Colonic mucosa (tissue), 4 donors: Measurements from ENCODE around the gene SLC31A2. TPM values are rescaled to one million over a fixed set of nuclear protein-coding genes. Genes with fewer than 3 reads are reported as not detected.
"Not testable (repeated sequence)": the region's sequence is repeated elsewhere in the genome, so short reads cannot be mapped to it uniquely, and the experiment has no call there.

Source experiments
- DNase-seq: peaks from one replicate; pipeline ENCODE4 v3.0.0-alpha.2; 2020
- H3K27ac ChIP-seq: fragments of 200-600 bp; one replicate; pipeline ENCODE4 v1.8.0; 2021
- H3K27me3 ChIP-seq: fragments of 200-600 bp; one replicate; pipeline ENCODE4 v1.8.0; 2021
- H3K36me3 ChIP-seq: fragments of 200-600 bp; one replicate; pipeline ENCODE4 v1.8.0; 2021
- H3K4me1 ChIP-seq: fragments of 200-600 bp; one replicate; pipeline ENCODE4 v1.8.0; 2021; ENCODE audit warnings: mild to moderate bottlenecking
- H3K4me3 ChIP-seq: fragments of 200-600 bp; one replicate; pipeline ENCODE4 v1.8.0; 2021
- H3K9ac ChIP-seq, 2 donors: one replicate each; pipeline ENCODE4 v1.7.0; 2013; ENCODE audit warnings: control low read depth in 2 of 2, low read depth in 2 of 2, low read length in 2 of 2
- H3K9me3 ChIP-seq: fragments of 200-600 bp; one replicate; pipeline ENCODE4 v1.8.0; 2021
- CTCF ChIP-seq: fragments of 200-600 bp; IDR thresholded peaks from one replicate; pipeline ENCODE4 v1.8.0; 2022; ENCODE audit warnings: antibody characterized with exemption, mild to moderate bottlenecking
- intact Hi-C: fragments of 100-400 bp; cut with DNase I; formaldehyde crosslinking; loops from one replicate; pipeline ENCODE4 v1.14.1; 2022
- total RNA-seq, 2 donors: library from RNA; stranded (reverse); fragmentation: NEBNext Ultra II Directional in 1 of 2; extraction: Animal tissue kit (Norgen Biotek cat#: 25700) in 1 of 2; gene quantifications; one replicate each; pipeline ENCODE4 v1.2.1, GENCODE V29; 2021
- donor health status: healthy.
- donor health status: DM: no; HTN: no; CAD: no.
- donor health status: DM: no; HTN: no; CAD: no.

Gene SLC31A2
- total RNA-seq, 2 donors from 2014 or later = 6.1 to 14.4 TPM

GRCh38 chr9:113138760-113139159, 12.0 kb upstream of the SLC31A2 start:
- Histone ChIP-seq H3K9me3 (no peaks in the 10 kb centered on the region), H3K27ac (no peak overlapping the region), H3K27me3 (no peaks in the 10 kb centered on the region), H3K4me3 (no peak overlapping the region), H3K9ac (no peak overlapping the region), H3K4me1 (no peaks in the 10 kb centered on the region), H3K36me3 (no peaks in the 10 kb centered on the region)
- no peak for DNase-seq
- TF ChIP-seq CTCF = no peak
- intact Hi-C loops = no loop called here

- DNase-seq = no peak
Measured at GRCh38 chr9:113139225-113139829, 11.5 kb upstream of the SLC31A2 start.

GRCh38 chr9:113139953-113140352, 10.9 kb upstream of the SLC31A2 start:
- TF ChIP-seq CTCF = no peak
- no peak for DNase-seq
- Histone ChIP-seq H3K36me3 (no peaks in the 10 kb centered on the region), H3K27me3 (no peaks in the 10 kb centered on the region), H3K27ac (no peak overlapping the region), H3K4me3 (no peak overlapping the region), H3K9ac (no peak overlapping the region), H3K9me3 (no peaks in the 10 kb centered on the region), H3K4me1 (no peaks in the 10 kb centered on the region)
- intact Hi-C loops = no loop called here

More at GRCh38 chr9:113139225-113139829, 11.5 kb upstream of the SLC31A2 start:
- H3K36me3 ChIP-seq = no peaks in the 10 kb centered on the region
- H3K4me3 ChIP-seq = no peak overlapping the region
- H3K9me3 ChIP-seq = no peaks in the 10 kb centered on the region
- no peak for TF ChIP-seq CTCF
- H3K4me1 ChIP-seq = no peaks in the 10 kb centered on the region
- H3K27me3 ChIP-seq = no peaks in the 10 kb centered on the region
- H3K27ac ChIP-seq = no peak overlapping the region
- H3K9ac ChIP-seq = no peak overlapping the region
- intact Hi-C loops = no loop called here

- H3K4me1 ChIP-seq, DNase-seq, H3K27ac ChIP-seq, H3K27me3 ChIP-seq, H3K9ac ChIP-seq, intact Hi-C loops, H3K4me3 ChIP-seq, H3K36me3 ChIP-seq, H3K9me3 ChIP-seq: not testable (repeated sequence)
Measured at GRCh38 chr9:113140896-113141295, 9.9 kb upstream of the SLC31A2 start.

GRCh38 chr9:113143432-113144227, 7.2 kb upstream of the SLC31A2 start:
- intact Hi-C loops = no loop called here
- no peaks in the 10 kb centered on the region for H3K4me1 ChIP-seq
- H3K4me3 ChIP-seq = no peak overlapping the region
- H3K9ac ChIP-seq = no peak overlapping the region
- no peak for DNase-seq
- H3K9me3 ChIP-seq = no peaks in the 10 kb centered on the region
- TF ChIP-seq CTCF = no peak
- no peaks in the 10 kb centered on the region for H3K27me3 ChIP-seq
- H3K36me3 ChIP-seq = no peaks in the 10 kb centered on the region
- no peak overlapping the region for H3K27ac ChIP-seq

GRCh38 chr9:113148372-113148705, 2.5 kb upstream of the SLC31A2 start:
- Histone ChIP-seq H3K27ac (no peak overlapping the region), H3K9ac (no peak overlapping the region), H3K9me3 (no peaks in the 10 kb centered on the region), H3K27me3 (no peaks in the 10 kb centered on the region), H3K4me1 (no peaks in the 10 kb centered on the region), H3K36me3 (no peaks in the 10 kb centered on the region), H3K4me3 (no peak overlapping the region)
- no peak for DNase-seq
- intact Hi-C loops = no loop called here
- TF ChIP-seq CTCF = no peak
